H9 (cell line): ENCODE measurements around the gene OMG. TPM values are rescaled to one million over a fixed set of nuclear protein-coding genes. Genes with fewer than 3 reads are reported as not detected.

Experiments used
- DNase-seq: peaks from one replicate; pipeline ENCODE4 v3.0.0-alpha.2; 2017
- H2AFZ ChIP-seq: one replicate; pipeline ENCODE4 v1.6.1; 2013; ENCODE audit warnings: mild to moderate bottlenecking, low read length, control low read depth, moderate library complexity
- H2AK5ac ChIP-seq: 2 replicates; pipeline ENCODE4 v1.6.1; 2013; ENCODE audit warnings: low read length, control low read depth, mixed read lengths; ENCODE audit not compliant: insufficient read length
- H2BK120ac ChIP-seq: one replicate; pipeline ENCODE4 v1.6.1; 2013; ENCODE audit warnings: low read depth, mild to moderate bottlenecking, low read length, control low read depth, inconsistent platforms; ENCODE audit not compliant: poor library complexity, severe bottlenecking
- H2BK12ac ChIP-seq: 2 replicates; pipeline ENCODE4 v1.6.1; 2013; ENCODE audit warnings: low read length, control low read depth, mixed read lengths, low read depth; ENCODE audit not compliant: insufficient read length
- H2BK15ac ChIP-seq: 2 replicates; pipeline ENCODE4 v1.6.1; 2013; ENCODE audit warnings: low read depth, low read length, control low read depth
- H2BK20ac ChIP-seq: one replicate; pipeline ENCODE4 v1.6.1; 2013; ENCODE audit warnings: low read depth, mild to moderate bottlenecking, low read length, control low read depth, inconsistent platforms; ENCODE audit not compliant: poor library complexity, severe bottlenecking
- H2BK5ac ChIP-seq: 2 replicates; pipeline ENCODE4 v1.6.1; 2013; ENCODE audit warnings: low read length, control low read depth, mixed read lengths; ENCODE audit not compliant: insufficient read length
- H3K14ac ChIP-seq: 2 replicates; pipeline ENCODE4 v1.6.1; 2013; ENCODE audit warnings: low read length, control low read depth; ENCODE audit not compliant: insufficient read depth
- H3K18ac ChIP-seq: 2 replicates; pipeline ENCODE4 v1.6.1; 2013; ENCODE audit warnings: low read depth, mild to moderate bottlenecking, mixed read lengths, low read length, control low read depth; ENCODE audit not compliant: insufficient read length
- H3K23ac ChIP-seq: 2 replicates; pipeline ENCODE4 v1.6.1; 2013; ENCODE audit warnings: low read length, control low read depth, mixed read lengths, low read depth; ENCODE audit not compliant: insufficient read length
- H3K23me2 ChIP-seq: 2 replicates; pipeline ENCODE4 v1.6.1; 2013; ENCODE audit warnings: low read depth, mild to moderate bottlenecking, mixed read lengths, low read length, control low read depth; ENCODE audit not compliant: insufficient read length, poor library complexity, severe bottlenecking
- H3K27ac ChIP-seq: 2 replicates; pipeline ENCODE4 v1.5.1; 2013; ENCODE audit warnings: low read length, control low read depth, mixed read lengths, low read depth; ENCODE audit not compliant: insufficient read length
- H3K27me3 ChIP-seq: 2 replicates; pipeline ENCODE4 v1.6.1; 2013; ENCODE audit warnings: low read length, control low read depth, inconsistent platforms; ENCODE audit not compliant: insufficient read depth
- H3K4ac ChIP-seq: 2 replicates; pipeline ENCODE4 v1.6.1; 2013; ENCODE audit warnings: low read depth, mild to moderate bottlenecking, control low read depth, inconsistent platforms, low read length, moderate library complexity
- H3K4me1 ChIP-seq: 2 replicates; pipeline ENCODE4 v1.6.1; 2013; ENCODE audit warnings: low read length, control low read depth, inconsistent platforms; ENCODE audit not compliant: insufficient read depth
- H3K4me2 ChIP-seq: 2 replicates; pipeline ENCODE4 v1.6.1; 2013; ENCODE audit warnings: low read length, control low read depth, mixed read lengths; ENCODE audit not compliant: insufficient read length, insufficient read depth
- H3K56ac ChIP-seq: 2 replicates; pipeline ENCODE4 v1.6.1; 2013; ENCODE audit warnings: low read depth, mild to moderate bottlenecking, mixed read lengths, low read length, control low read depth; ENCODE audit not compliant: insufficient read length
- H3K79me1 ChIP-seq: 2 replicates; pipeline ENCODE4 v1.6.1; 2013; ENCODE audit warnings: low read depth, mild to moderate bottlenecking, moderate library complexity, low read length, control low read depth, inconsistent platforms; ENCODE audit not compliant: insufficient read depth, poor library complexity, severe bottlenecking
- H3K79me2 ChIP-seq: 2 replicates; pipeline ENCODE4 v1.6.1; 2013; ENCODE audit warnings: low read length, control low read depth, inconsistent platforms; ENCODE audit not compliant: insufficient read depth
- H3K9ac ChIP-seq: 2 replicates; pipeline ENCODE4 v1.6.1; 2013; ENCODE audit warnings: low read length, control low read depth, mixed read lengths; ENCODE audit not compliant: insufficient read length; ENCODE audit errors: extremely low read depth
- H3K9me3 ChIP-seq: one replicate; pipeline ENCODE4 v1.6.1; 2013; ENCODE audit warnings: low read depth, low read length, inconsistent platforms; ENCODE audit not compliant: control insufficient read depth
- H3T11ph ChIP-seq: one replicate; pipeline ENCODE4 v1.6.1; 2013; ENCODE audit warnings: mild to moderate bottlenecking, low read length, control low read depth, inconsistent platforms
- H4K20me1 ChIP-seq: one replicate; pipeline ENCODE4 v1.6.1; 2013; ENCODE audit not compliant: control insufficient read depth, insufficient read length, insufficient read depth
- H4K5ac ChIP-seq: 2 replicates; pipeline ENCODE4 v1.6.1; 2013; ENCODE audit warnings: low read depth, mild to moderate bottlenecking, mixed read lengths, low read length, control low read depth; ENCODE audit not compliant: insufficient read length
- H4K8ac ChIP-seq: replicated peaks from 2 replicates; pipeline ENCODE4 v1.6.1; 2013; ENCODE audit warnings: low read length, control low read depth, mixed read lengths, low read depth; ENCODE audit not compliant: insufficient read length
- H4K91ac ChIP-seq: 2 replicates; pipeline ENCODE4 v1.6.1; 2013; ENCODE audit warnings: low read depth, mild to moderate bottlenecking, moderate library complexity, mixed read lengths, low read length, control low read depth; ENCODE audit not compliant: insufficient read length
- H3K27ac Mint-ChIP-seq, 3 experiments: 2 replicates in 2 of 3; 3 replicates in 1 of 3; pipeline ENCODE4 v1.8.0; 2020 to 2021; ENCODE audit warnings: mixed read lengths in 3 of 3, mild to moderate bottlenecking in 1 of 3, moderate library complexity in 1 of 3
- H3K27me3 Mint-ChIP-seq: 2 replicates; pipeline ENCODE4 v1.8.0; 2021; ENCODE audit warnings: low read depth, mild to moderate bottlenecking, moderate library complexity, mixed read lengths
- H3K36me3 Mint-ChIP-seq, 3 experiments: 2 replicates in 2 of 3; 3 replicates in 1 of 3; pipeline ENCODE4 v1.8.0; 2020 to 2021; ENCODE audit warnings: low read depth in 3 of 3, mixed read lengths in 3 of 3; ENCODE audit not compliant: insufficient read depth in 1 of 3
- H3K4me1 Mint-ChIP-seq, 2 experiments: 2 replicates each; pipeline ENCODE4 v1.8.0; 2020; ENCODE audit warnings: mixed read lengths in 2 of 2
- H3K4me3 Mint-ChIP-seq, 2 experiments: 2 replicates in 1 of 2; 3 replicates in 1 of 2; pipeline ENCODE4 v1.8.0; 2020 to 2021; ENCODE audit warnings: mild to moderate bottlenecking in 2 of 2, mixed read lengths in 2 of 2, moderate library complexity in 1 of 2
- H3K9me3 Mint-ChIP-seq, 2 experiments: 2 replicates in 1 of 2; 3 replicates in 1 of 2; pipeline ENCODE4 v1.8.0; 2020; ENCODE audit warnings: mild to moderate bottlenecking in 2 of 2, mixed read lengths in 2 of 2, moderate library complexity in 1 of 2
- WGBS: extraction: QIAGEN DNeasy Blood & Tissue Kit; methylation state at CpG from one replicate; pipeline ENCODE4 v1.1.7; 2013; ENCODE audit warnings: missing lambda C conversion rate, low lambda C conversion rate, mixed read lengths; ENCODE audit not compliant: insufficient read length; ENCODE audit errors: extremely low coverage; 5-methylcytosine and 5-hydroxymethylcytosine counted together
- total RNA-seq: library from RNA; stranded (reverse); gene quantifications from 2 replicates; pipeline ENCODE4 v1.2.1, GENCODE V29; 2021
- TF ChIP-seq, protein P1 (sequence below): fragments of 200-600 bp; sonication (generic); conservative IDR thresholded peaks from 3 replicates; pipeline ENCODE4 v1.8.0; 2021; ENCODE audit warnings: antibody characterized with exemption, mild to moderate bottlenecking

The OMG gene
- total RNA-seq, 1 experiment from 2014 or later = not detected

DNA sequence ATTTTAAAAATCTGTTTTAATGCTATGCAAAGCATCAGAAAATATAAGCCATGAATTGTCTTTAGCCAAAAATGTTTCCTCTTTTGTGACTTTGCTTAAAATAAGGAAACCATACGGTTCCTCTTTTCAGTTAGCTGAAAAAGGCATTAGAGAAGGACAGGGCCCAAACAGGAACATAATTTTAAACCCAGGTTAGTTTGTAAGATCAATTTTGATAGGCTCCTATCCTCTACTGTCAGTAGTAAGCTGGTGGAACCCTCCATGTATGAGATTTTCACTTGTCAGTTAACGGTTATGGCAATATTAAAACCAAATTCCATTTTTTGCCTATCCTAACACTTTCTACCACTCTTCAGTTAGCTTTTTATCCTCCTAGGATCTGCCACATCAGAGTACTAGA, 12.5 kb upstream of the OMG start:
- no peak overlapping the region for H3K9ac ChIP-seq
- H2AK5ac ChIP-seq = no peak overlapping the region
- no peaks in the 10 kb centered on the region for H3K79me2 ChIP-seq
- Mint-ChIP-seq H3K27me3 (no peaks in the 10 kb centered on the region), H3K9me3 (no peaks in the 10 kb centered on the region), H3K27ac (no peak overlapping the region), H3K36me3 (no peaks in the 10 kb centered on the region), H3K4me3 (no peak overlapping the region), H3K4me1 (peaks cover 3 to 9% of the 10 kb centered on the region in 2 experiments)
- no peak overlapping the region for H2AFZ ChIP-seq
- H3K27ac ChIP-seq = no peak overlapping the region
- H4K20me1 ChIP-seq = no peaks in the 10 kb centered on the region
- H2BK5ac ChIP-seq = no peak overlapping the region
- no CpG with 5 or more reads among the region's 2 CpGs for WGBS
- no peak overlapping the region for H2BK20ac ChIP-seq
- no peak overlapping the region for H3K18ac ChIP-seq
- no peaks in the 10 kb centered on the region for H3K4me1 ChIP-seq
- H3K79me1 ChIP-seq = no peaks in the 10 kb centered on the region
- TF ChIP-seq, protein P1, sequence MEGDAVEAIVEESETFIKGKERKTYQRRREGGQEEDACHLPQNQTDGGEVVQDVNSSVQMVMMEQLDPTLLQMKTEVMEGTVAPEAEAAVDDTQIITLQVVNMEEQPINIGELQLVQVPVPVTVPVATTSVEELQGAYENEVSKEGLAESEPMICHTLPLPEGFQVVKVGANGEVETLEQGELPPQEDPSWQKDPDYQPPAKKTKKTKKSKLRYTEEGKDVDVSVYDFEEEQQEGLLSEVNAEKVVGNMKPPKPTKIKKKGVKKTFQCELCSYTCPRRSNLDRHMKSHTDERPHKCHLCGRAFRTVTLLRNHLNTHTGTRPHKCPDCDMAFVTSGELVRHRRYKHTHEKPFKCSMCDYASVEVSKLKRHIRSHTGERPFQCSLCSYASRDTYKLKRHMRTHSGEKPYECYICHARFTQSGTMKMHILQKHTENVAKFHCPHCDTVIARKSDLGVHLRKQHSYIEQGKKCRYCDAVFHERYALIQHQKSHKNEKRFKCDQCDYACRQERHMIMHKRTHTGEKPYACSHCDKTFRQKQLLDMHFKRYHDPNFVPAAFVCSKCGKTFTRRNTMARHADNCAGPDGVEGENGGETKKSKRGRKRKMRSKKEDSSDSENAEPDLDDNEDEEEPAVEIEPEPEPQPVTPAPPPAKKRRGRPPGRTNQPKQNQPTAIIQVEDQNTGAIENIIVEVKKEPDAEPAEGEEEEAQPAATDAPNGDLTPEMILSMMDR = no peak
- no peak overlapping the region for H3K56ac ChIP-seq
- no peak overlapping the region for H4K5ac ChIP-seq
- H3K9me3 ChIP-seq = no peaks in the 10 kb centered on the region
- no peak overlapping the region for H3K4ac ChIP-seq
- H4K8ac ChIP-seq = no peak overlapping the region
- H3K4me2 ChIP-seq = no peak overlapping the region
- H3K23me2 ChIP-seq = no peaks in the 10 kb centered on the region
- H3K14ac ChIP-seq = no peak overlapping the region
- H2BK12ac ChIP-seq = no peak overlapping the region
- H4K91ac ChIP-seq = no peak overlapping the region
- no peak overlapping the region for H3T11ph ChIP-seq
- no peak overlapping the region for H2BK15ac ChIP-seq
- H3K23ac ChIP-seq = no peak overlapping the region
- no peak overlapping the region for H2BK120ac ChIP-seq
- no peak for DNase-seq
- H3K27me3 ChIP-seq = no peaks in the 10 kb centered on the region
